Tibial nerve (tissue), 4 donors: ENCODE data around the gene LRSAM1.

Source experiments
- CTCF ChIP-seq, 5 experiments: fragments of 200-600 bp in 3 of 5; fragments of 450-650 bp in 2 of 5; sonication (generic) in 3 of 5; IDR thresholded peaks; one replicate each; pipeline ENCODE4 v1.5.1; 2016 to 2019; ENCODE audit warnings: antibody characterized with exemption in 5 of 5, mild to moderate bottlenecking in 3 of 5, moderate library complexity in 2 of 5
- EP300 ChIP-seq, 2 donors: sonication (generic); formaldehyde crosslinking; IDR thresholded peaks; one replicate each; pipeline ENCODE4 v1.6.1; 2017; ENCODE audit warnings: antibody characterized with exemption in 2 of 2, mild to moderate bottlenecking in 1 of 2
- POLR2A ChIP-seq, 2 donors: fragments of 450-650 bp; IDR thresholded peaks; one replicate each; pipeline ENCODE4 v1.6.1; 2017; ENCODE audit warnings: antibody characterized with exemption in 2 of 2, mild to moderate bottlenecking in 2 of 2, moderate library complexity in 2 of 2

GRCh38 chr9:127549218-127549617 is 97.9 kb downstream of the LRSAM1 start:
- TF ChIP-seq POLR2A (IDR thresholded peaks at IDR 0.05) (no peak), CTCF (IDR thresholded peaks at IDR 0.05) (no peak), EP300 (IDR thresholded peaks at IDR 0.05) (no peak)
